Astrocyte (in vitro differentiated cells and primary cell): ENCODE measurements around the gene ATXN1. TPM values are rescaled to one million over a fixed set of nuclear protein-coding genes. Genes with fewer than 3 reads are reported as not detected.

Experiments
- DNase-seq: peaks from one replicate; pipeline ENCODE4 v3.0.0-alpha.2; 2010; ENCODE audit warnings: low read depth
- FAIRE-seq: peaks from 2 replicates; lab custom pipeline; 2011; peaks lifted over from hg19 to GRCh38; lab: Jason Lieb, UNC
- H2AFZ ChIP-seq: 2 replicates; pipeline ENCODE4 v1.6.0; 2012; ENCODE audit warnings: low read depth, low read length, inconsistent platforms
- H3K27ac ChIP-seq: 2 replicates; pipeline ENCODE4 v1.5.1; 2011; ENCODE audit warnings: low read depth, low read length, inconsistent platforms
- H3K27me3 ChIP-seq: 2 replicates; pipeline ENCODE4 v1.6.0; 2011; ENCODE audit warnings: low read length, inconsistent platforms; ENCODE audit not compliant: insufficient read depth
- H3K36me3 ChIP-seq: 2 replicates; pipeline ENCODE4 v1.5.1; 2011; ENCODE audit warnings: low read length, inconsistent platforms; ENCODE audit not compliant: insufficient read depth
- H3K4me1 ChIP-seq: 2 replicates; pipeline ENCODE4 v1.5.1; 2011; ENCODE audit warnings: low read length, inconsistent platforms; ENCODE audit not compliant: insufficient read depth
- H3K4me2 ChIP-seq: 2 replicates; pipeline ENCODE4 v1.6.0; 2012; ENCODE audit warnings: low read length, inconsistent platforms
- H3K4me3 ChIP-seq: 2 replicates; pipeline ENCODE4 v1.5.1; 2011; ENCODE audit warnings: low read depth, mild to moderate bottlenecking, low read length, inconsistent platforms; ENCODE audit not compliant: insufficient read depth
- H3K79me2 ChIP-seq: 2 replicates; pipeline ENCODE4 v1.6.0; 2012; ENCODE audit warnings: mild to moderate bottlenecking, low read length, inconsistent platforms; ENCODE audit not compliant: insufficient read depth
- H3K9ac ChIP-seq: 2 replicates; pipeline ENCODE4 v1.6.0; 2012; ENCODE audit warnings: mild to moderate bottlenecking, low read length, inconsistent platforms
- H3K9me3 ChIP-seq: 2 replicates; pipeline ENCODE4 v1.5.1; 2012; ENCODE audit warnings: low read depth, mild to moderate bottlenecking, low read length, inconsistent platforms; ENCODE audit not compliant: insufficient read depth
- H4K20me1 ChIP-seq: 2 replicates; pipeline ENCODE4 v1.6.0; 2012; ENCODE audit warnings: low read length, inconsistent platforms; ENCODE audit not compliant: insufficient read depth
- H3K27ac Mint-ChIP-seq: one replicate; pipeline ENCODE4 v1.8.0; 2021; ENCODE audit warnings: mild to moderate bottlenecking, mixed read lengths; ENCODE audit not compliant: unreplicated experiment
- H3K27me3 Mint-ChIP-seq: one replicate; pipeline ENCODE4 v1.8.0; 2021; ENCODE audit warnings: low read depth, mixed read lengths; ENCODE audit not compliant: unreplicated experiment
- H3K36me3 Mint-ChIP-seq: one replicate; pipeline ENCODE4 v1.8.0; 2021; ENCODE audit warnings: low read depth, mixed read lengths; ENCODE audit not compliant: unreplicated experiment
- H3K4me1 Mint-ChIP-seq: one replicate; pipeline ENCODE4 v1.8.0; 2021; ENCODE audit warnings: low read depth, mixed read lengths; ENCODE audit not compliant: unreplicated experiment
- H3K4me3 Mint-ChIP-seq: one replicate; pipeline ENCODE4 v1.8.0; 2021; ENCODE audit warnings: mild to moderate bottlenecking, moderate library complexity, mixed read lengths; ENCODE audit not compliant: unreplicated experiment
- H3K9me3 Mint-ChIP-seq: one replicate; pipeline ENCODE4 v1.8.0; 2021; ENCODE audit warnings: mild to moderate bottlenecking, mixed read lengths; ENCODE audit not compliant: unreplicated experiment
- CTCF ChIP-seq: IDR thresholded peaks from 2 replicates; pipeline ENCODE4 v1.5.1; 2011; ENCODE audit warnings: low read depth, mild to moderate bottlenecking, inconsistent platforms, low read length, moderate library complexity; ENCODE audit not compliant: insufficient read depth
- EZH2 ChIP-seq: IDR thresholded peaks from 2 replicates; pipeline ENCODE4 v1.6.1; 2012; ENCODE audit warnings: mild to moderate bottlenecking, low read length, inconsistent platforms; ENCODE audit not compliant: insufficient read depth
- total RNA-seq: library from RNA; stranded (reverse); gene quantifications from 2 replicates; pipeline ENCODE4 v1.2.1, GENCODE V29; 2021

Gene ATXN1
- total RNA-seq, 1 donor from 2014 or later: 70.9 TPM

- Histone ChIP-seq H3K9ac (no peak overlapping the region), H3K4me2 (no peak overlapping the region), H3K4me3 (no peak overlapping the region), H3K79me2 (no peaks in the 10 kb centered on the region), H3K27ac (no peak overlapping the region), H3K36me3 (peaks cover 22% of the 10 kb centered on the region), H3K27me3 (no peaks in the 10 kb centered on the region), H3K4me1 (no peaks in the 10 kb centered on the region), H3K9me3 (no peaks in the 10 kb centered on the region), H2AFZ (no peak overlapping the region), H4K20me1 (no peaks in the 10 kb centered on the region)
- Mint-ChIP-seq H3K4me3 (no peak overlapping the region), H3K27me3 (no peaks in the 10 kb centered on the region), H3K4me1 (peaks cover 11% of the 10 kb centered on the region), H3K36me3 (peaks cover 15% of the 10 kb centered on the region), H3K27ac (no peak overlapping the region), H3K9me3 (no peaks in the 10 kb centered on the region)
- no peak for DNase-seq
- FAIRE-seq: no peak
- TF ChIP-seq CTCF (no peak), EZH2 (no peak)
Observed at GRCh38 chr6:16582446-16583143, 178.7 kb downstream of the ATXN1 start.

GRCh38 chr6:16578695-16579285, 182.5 kb downstream of the ATXN1 start:
- DNase-seq (no peak), FAIRE-seq (no peak)
- no peak overlapping the region for H3K27ac Mint-ChIP-seq
- peaks cover 12% of the 10 kb centered on the region for H3K36me3 Mint-ChIP-seq
- H3K9me3 ChIP-seq: no peaks in the 10 kb centered on the region
- no peak overlapping the region for H3K4me3 ChIP-seq
- TF ChIP-seq EZH2: no peak
- no peak for TF ChIP-seq CTCF
- no peaks in the 10 kb centered on the region for H3K9me3 Mint-ChIP-seq
- no peak overlapping the region for H3K4me3 Mint-ChIP-seq
- H3K4me2 ChIP-seq: no peak overlapping the region
- H3K27ac ChIP-seq: no peak overlapping the region
- H3K9ac ChIP-seq: no peak overlapping the region
- H4K20me1 ChIP-seq: peaks cover 4% of the 10 kb centered on the region
- H3K79me2 ChIP-seq: no peaks in the 10 kb centered on the region
- no peak overlapping the region for H2AFZ ChIP-seq
- no peaks in the 10 kb centered on the region for H3K27me3 ChIP-seq
- peaks cover 22% of the 10 kb centered on the region for H3K36me3 ChIP-seq
- H3K27me3 Mint-ChIP-seq: no peaks in the 10 kb centered on the region
- H3K4me1 Mint-ChIP-seq: peaks cover 14% of the 10 kb centered on the region
- no peaks in the 10 kb centered on the region for H3K4me1 ChIP-seq
